SKM-1 (cell line): ENCODE measurements around the gene ACSS3.
"Not testable (repeated sequence)": the region's sequence is repeated elsewhere in the genome, so short reads cannot be mapped to it uniquely, and the experiment has no call there.

Experiments used
- DNase-seq: peaks from one replicate; lab custom pipeline; 2025; ENCODE audit not compliant: unreplicated experiment; lab: John Stamatoyannopoulos, UW

The ACSS3 gene

GRCh38 chr12:81164827-81165226, 86.9 kb downstream of the ACSS3 start:
- no peak for DNase-seq

GRCh38 chr12:81166790-81167189, 88.9 kb downstream of the ACSS3 start:
- DNase-seq, result no peak

- no peak for DNase-seq
Observed at GRCh38 chr12:81167694-81168093, 89.8 kb downstream of the ACSS3 start.

GRCh38 chr12:81168445-81168844, 90.6 kb downstream of the ACSS3 start:
- no peak for DNase-seq

- no peak for DNase-seq
Observed at GRCh38 chr12:81170072-81170471, 92.2 kb downstream of the ACSS3 start.

- DNase-seq, result no peak
Observed at GRCh38 chr12:81172851-81173250, 95.0 kb downstream of the ACSS3 start.

GRCh38 chr12:81174664-81175063, 96.8 kb downstream of the ACSS3 start:
- DNase-seq, result no peak

- no peak for DNase-seq
Observed at GRCh38 chr12:81176796-81177195, 98.9 kb downstream of the ACSS3 start.

GRCh38 chr12:81181691-81182090, 103.8 kb downstream of the ACSS3 start:
- no peak for DNase-seq

GRCh38 chr12:81187686-81188085, 109.8 kb downstream of the ACSS3 start:
- no peak for DNase-seq

GRCh38 chr12:81196595-81196994, 118.7 kb downstream of the ACSS3 start:
- no peak for DNase-seq

- not testable (repeated sequence) for DNase-seq
Observed at GRCh38 chr12:81200561-81200960, 122.7 kb downstream of the ACSS3 start.

GRCh38 chr12:81203671-81204204, 125.9 kb downstream of the ACSS3 start:
- DNase-seq, result no peak

GRCh38 chr12:81205416-81205815, 127.5 kb downstream of the ACSS3 start:
- DNase-seq, result no peak

GRCh38 chr12:81206429-81206828, 128.6 kb downstream of the ACSS3 start:
- DNase-seq, result no peak

GRCh38 chr12:81207173-81207572, 129.3 kb downstream of the ACSS3 start:
- no peak for DNase-seq

GRCh38 chr12:81207664-81208063, 129.8 kb downstream of the ACSS3 start:
- no peak for DNase-seq

- DNase-seq, result no peak
Observed at GRCh38 chr12:81208187-81208911, 130.5 kb downstream of the ACSS3 start.

GRCh38 chr12:81209012-81209411, 131.1 kb downstream of the ACSS3 start:
- DNase-seq, result no peak

- not testable (repeated sequence) for DNase-seq
Observed at GRCh38 chr12:81209772-81210225, 131.9 kb downstream of the ACSS3 start.

- no peak for DNase-seq
Observed at GRCh38 chr12:81211306-81211705, 133.4 kb downstream of the ACSS3 start.

- DNase-seq, result no peak
Observed at GRCh38 chr12:81212996-81213696, 135.3 kb downstream of the ACSS3 start.
